Stimulated activated naive CD8-positive, alpha-beta T cell treated with anti-CD3 and anti-CD28 coated beads, Interleukin-15, amount 100 ng/mL, for 72 hours (primary cell): ENCODE data around the gene ODF2L.
A peak's percentile ranks its signal among the peaks of the same experiment; 100 is the strongest.
"Not testable (repeated sequence)": the region's sequence is repeated elsewhere in the genome, so short reads cannot be mapped to it uniquely, and the experiment has no call there.

Source experiments
- ATAC-seq: fragments of 150-1000 bp; cut with Tn5 transposase; 2 replicates; pipeline ENCODE4 v1.10.0; 2021; ENCODE audit warnings: mild to moderate bottlenecking, moderate library complexity
- DNase-seq, 2 donors: peaks; one replicate each; pipeline ENCODE4 v3.0.0; 2021 to 2022
- H3K27ac Mint-ChIP-seq, 2 donors: one replicate each; pipeline ENCODE4 v1.8.0; 2022; ENCODE audit warnings: mild to moderate bottlenecking in 2 of 2, mixed read lengths in 2 of 2, moderate library complexity in 2 of 2
- H3K27me3 Mint-ChIP-seq: one replicate; pipeline ENCODE4 v1.8.0; 2022; ENCODE audit warnings: mixed read lengths
- H3K4me1 Mint-ChIP-seq: one replicate; pipeline ENCODE4 v1.8.0; 2022; ENCODE audit warnings: mild to moderate bottlenecking, mixed read lengths
- H3K4me3 Mint-ChIP-seq, 2 donors: one replicate each; pipeline ENCODE4 v1.8.0; 2022; ENCODE audit warnings: mild to moderate bottlenecking in 2 of 2, mixed read lengths in 2 of 2, moderate library complexity in 1 of 2
- H3K9me3 Mint-ChIP-seq, 2 donors: one replicate each; pipeline ENCODE4 v1.8.0; 2022; ENCODE audit warnings: mixed read lengths in 2 of 2

ODF2L gene

GRCh38 chr1:86357796-86358195 lies 38.3 kb downstream of the ODF2L start:
- Mint-ChIP-seq H3K4me1 (no peaks in the 10 kb centered on the region), H3K27ac (no peak overlapping the region), H3K9me3 (no peaks in the 10 kb centered on the region), H3K27me3 (no peaks in the 10 kb centered on the region), H3K4me3 (no peak overlapping the region)
- DNase-seq (no peak), ATAC-seq (no peak)

GRCh38 chr1:86356247-86356646 lies 39.9 kb downstream of the ODF2L start:
- Mint-ChIP-seq H3K4me3 (no peak overlapping the region), H3K9me3 (peaks cover 4% of the 10 kb centered on the region in 2 donors), H3K4me1 (no peaks in the 10 kb centered on the region), H3K27me3 (no peaks in the 10 kb centered on the region), H3K27ac (no peak overlapping the region)
- DNase-seq (no peak), ATAC-seq (no peak)

- no peak for ATAC-seq
- Mint-ChIP-seq H3K27ac (no peak overlapping the region), H3K9me3 (peaks cover 5 to 14% of the 10 kb centered on the region in 2 donors), H3K4me3 (no peak overlapping the region), H3K4me1 (no peaks in the 10 kb centered on the region), H3K27me3 (no peaks in the 10 kb centered on the region)
- no peak for DNase-seq
Observed at GRCh38 chr1:86352086-86352485, 44.0 kb downstream of the ODF2L start.

- not testable (repeated sequence) for H3K27ac Mint-ChIP-seq, DNase-seq, H3K27me3 Mint-ChIP-seq, H3K4me3 Mint-ChIP-seq, H3K4me1 Mint-ChIP-seq, ATAC-seq
- H3K9me3 Mint-ChIP-seq = peaks cover 5 to 16% of the 10 kb centered on the region in 2 donors
Observed at GRCh38 chr1:86350230-86350629, 45.9 kb downstream of the ODF2L start.

GRCh38 chr1:86346388-86346787 lies 49.7 kb downstream of the ODF2L start:
- ATAC-seq (no peak), DNase-seq (no peak)
- no peaks in the 10 kb centered on the region for H3K4me1 Mint-ChIP-seq
- no peaks in the 10 kb centered on the region for H3K27me3 Mint-ChIP-seq
- H3K4me3 Mint-ChIP-seq = no peak overlapping the region
- no peak overlapping the region for H3K27ac Mint-ChIP-seq
- peaks cover 21 to 40% of the 10 kb centered on the region in 2 donors for H3K9me3 Mint-ChIP-seq

GRCh38 chr1:86345042-86345441 lies 51.1 kb downstream of the ODF2L start:
- H3K27ac Mint-ChIP-seq = no peak overlapping the region
- ATAC-seq = no peak
- no peaks in the 10 kb centered on the region for H3K27me3 Mint-ChIP-seq
- H3K4me3 Mint-ChIP-seq = no peak overlapping the region
- peaks cover 18 to 43% of the 10 kb centered on the region in 2 donors for H3K9me3 Mint-ChIP-seq
- DNase-seq = no peak
- no peaks in the 10 kb centered on the region for H3K4me1 Mint-ChIP-seq

GRCh38 chr1:86339906-86340305 lies 56.2 kb downstream of the ODF2L start:
- H3K9me3 Mint-ChIP-seq = peaks cover 15 to 38% of the 10 kb centered on the region in 2 donors
- no peak for ATAC-seq
- no peak overlapping the region for H3K4me3 Mint-ChIP-seq
- peak overlapping the region in 1 of 2 donors; percentile 75 for H3K27ac Mint-ChIP-seq
- no peak for DNase-seq
- no peaks in the 10 kb centered on the region for H3K27me3 Mint-ChIP-seq
- no peaks in the 10 kb centered on the region for H3K4me1 Mint-ChIP-seq

- no peaks in the 10 kb centered on the region for H3K27me3 Mint-ChIP-seq
- H3K27ac Mint-ChIP-seq = no peak overlapping the region
- H3K4me3 Mint-ChIP-seq = no peak overlapping the region
- H3K9me3 Mint-ChIP-seq = peaks cover 14 to 36% of the 10 kb centered on the region in 2 donors
- H3K4me1 Mint-ChIP-seq = no peaks in the 10 kb centered on the region
- ATAC-seq = no peak
- no peak for DNase-seq
Observed at GRCh38 chr1:86339014-86339812, 56.9 kb downstream of the ODF2L start.

GRCh38 chr1:86335916-86336315 lies 60.2 kb downstream of the ODF2L start:
- peaks cover 7% of the 10 kb centered on the region for H3K27me3 Mint-ChIP-seq
- no peak for DNase-seq
- no peaks in the 10 kb centered on the region for H3K4me1 Mint-ChIP-seq
- no peak overlapping the region for H3K4me3 Mint-ChIP-seq
- H3K9me3 Mint-ChIP-seq = peaks cover 0 to 19% of the 10 kb centered on the region in 2 donors
- no peak overlapping the region for H3K27ac Mint-ChIP-seq
- no peak for ATAC-seq

GRCh38 chr1:86325264-86325663 lies 70.9 kb downstream of the ODF2L start:
- H3K9me3 Mint-ChIP-seq = no peaks in the 10 kb centered on the region
- DNase-seq (no peak), ATAC-seq (no peak)
- no peak overlapping the region for H3K4me3 Mint-ChIP-seq
- no peaks in the 10 kb centered on the region for H3K27me3 Mint-ChIP-seq
- H3K27ac Mint-ChIP-seq = no peak overlapping the region
- H3K4me1 Mint-ChIP-seq = no peaks in the 10 kb centered on the region

- no peak overlapping the region for H3K4me3 Mint-ChIP-seq
- ATAC-seq = no peak
- DNase-seq = no peak
- H3K9me3 Mint-ChIP-seq = no peaks in the 10 kb centered on the region
- H3K4me1 Mint-ChIP-seq = no peaks in the 10 kb centered on the region
- no peaks in the 10 kb centered on the region for H3K27me3 Mint-ChIP-seq
- no peak overlapping the region for H3K27ac Mint-ChIP-seq
Observed at GRCh38 chr1:86324130-86324822, 71.8 kb downstream of the ODF2L start.

GRCh38 chr1:86322241-86322640 lies 73.9 kb downstream of the ODF2L start:
- no peaks in the 10 kb centered on the region for H3K27me3 Mint-ChIP-seq
- no peaks in the 10 kb centered on the region for H3K4me1 Mint-ChIP-seq
- H3K27ac Mint-ChIP-seq = no peak overlapping the region
- no peak overlapping the region for H3K4me3 Mint-ChIP-seq
- no peaks in the 10 kb centered on the region for H3K9me3 Mint-ChIP-seq
- ATAC-seq (no peak), DNase-seq (no peak)

GRCh38 chr1:86318436-86318835 lies 77.7 kb downstream of the ODF2L start:
- Mint-ChIP-seq H3K4me3 (no peak overlapping the region), H3K27me3 (no peaks in the 10 kb centered on the region), H3K27ac (peak overlapping the region in 1 of 2 donors; percentile 22), H3K4me1 (no peaks in the 10 kb centered on the region), H3K9me3 (no peaks in the 10 kb centered on the region)
- DNase-seq (no peak), ATAC-seq (no peak)

GRCh38 chr1:86317926-86318325 lies 78.2 kb downstream of the ODF2L start:
- no peaks in the 10 kb centered on the region for H3K9me3 Mint-ChIP-seq
- DNase-seq (no peak), ATAC-seq (no peak)
- no peaks in the 10 kb centered on the region for H3K27me3 Mint-ChIP-seq
- H3K27ac Mint-ChIP-seq = no peak overlapping the region
- no peak overlapping the region for H3K4me3 Mint-ChIP-seq
- no peaks in the 10 kb centered on the region for H3K4me1 Mint-ChIP-seq

- Mint-ChIP-seq H3K27me3 (no peaks in the 10 kb centered on the region), H3K9me3 (peaks cover 5 to 15% of the 10 kb centered on the region in 2 donors), H3K4me3 (no peak overlapping the region), H3K4me1 (no peaks in the 10 kb centered on the region), H3K27ac (no peak overlapping the region)
- ATAC-seq = no peak
- DNase-seq = no peak
Observed at GRCh38 chr1:86305731-86306130, 90.4 kb downstream of the ODF2L start.

- no peaks in the 10 kb centered on the region for H3K4me1 Mint-ChIP-seq
- H3K9me3 Mint-ChIP-seq = peaks cover 5 to 31% of the 10 kb centered on the region in 2 donors
- DNase-seq = no peak
Observed at GRCh38 chr1:86303041-86303690, 93.0 kb downstream of the ODF2L start.

More at GRCh38 chr1:86303041-86303690, 93.0 kb downstream of the ODF2L start:
- Mint-ChIP-seq H3K4me3 (no peak overlapping the region), H3K27me3 (no peaks in the 10 kb centered on the region), H3K27ac (no peak overlapping the region)
- no peak for ATAC-seq
